ENCODE measurements around the gene IRS4. TPM values are rescaled to one million over a fixed set of nuclear protein-coding genes. Genes with fewer than 3 reads are reported as not detected.

The IRS4 gene
- total RNA-seq = under 0.01 TPM in 1 of 2 replicates, not detected in the other

DNA sequence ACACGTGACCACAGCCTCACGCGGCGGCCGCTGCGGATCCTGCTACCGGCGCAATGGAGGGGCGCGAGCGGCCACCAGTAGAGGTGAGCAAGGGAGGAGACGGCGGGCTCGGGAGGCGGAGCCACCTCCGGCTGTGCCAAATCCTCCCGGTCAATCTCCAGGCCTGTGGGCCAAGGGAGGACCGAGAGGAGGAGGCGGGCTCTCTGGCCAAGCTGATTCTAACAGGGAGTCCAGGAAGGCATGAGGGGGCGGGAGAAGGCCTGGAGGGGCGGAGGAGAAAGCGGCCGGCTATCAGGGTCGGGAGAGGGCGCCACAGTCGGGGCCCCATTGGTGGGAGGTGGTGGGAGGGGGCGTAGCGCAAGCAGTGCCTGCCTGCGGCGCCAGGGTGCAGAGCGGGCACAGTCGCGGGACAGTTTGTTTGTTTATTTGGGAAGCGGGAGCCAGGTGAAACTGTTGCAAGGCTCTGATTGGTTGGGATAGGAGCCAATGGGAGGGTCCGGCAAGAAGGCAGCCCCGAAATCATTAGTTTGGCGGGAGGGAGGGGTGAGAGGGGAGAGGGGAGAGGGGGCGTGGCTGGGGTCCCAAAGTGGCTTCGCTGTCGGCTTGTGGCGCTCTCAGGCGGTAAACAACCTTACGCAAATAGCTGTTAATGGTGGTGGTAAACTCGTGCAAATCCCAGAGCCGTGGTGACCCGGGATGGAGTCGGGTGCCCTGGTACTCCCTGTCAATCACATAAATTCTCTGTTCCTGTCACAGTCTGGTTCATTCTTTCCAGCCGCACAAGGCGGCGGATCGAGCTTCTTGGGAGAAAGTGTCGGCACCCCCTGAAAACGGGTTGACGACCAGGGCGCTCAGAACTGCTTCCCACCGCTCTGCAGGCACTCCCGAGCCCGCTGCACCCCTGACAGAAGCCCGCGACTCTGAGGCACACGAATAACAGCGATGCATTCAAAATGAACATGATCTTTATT lies at the start of gene IRS4:
Gene IRS4 (minus strand): TSS at position 55 of the 971 bp plus-strand sequence.

Data from vein endothelial cell (primary cell).